ENCODE data around the gene RALA. TPM values are rescaled to one million over a fixed set of nuclear protein-coding genes. Genes with fewer than 3 reads are reported as not detected.

The RALA gene
- total and polyA plus RNA-seq, 12 donors: 15.4 to 58.6 (median 30.4) TPM

DNA sequence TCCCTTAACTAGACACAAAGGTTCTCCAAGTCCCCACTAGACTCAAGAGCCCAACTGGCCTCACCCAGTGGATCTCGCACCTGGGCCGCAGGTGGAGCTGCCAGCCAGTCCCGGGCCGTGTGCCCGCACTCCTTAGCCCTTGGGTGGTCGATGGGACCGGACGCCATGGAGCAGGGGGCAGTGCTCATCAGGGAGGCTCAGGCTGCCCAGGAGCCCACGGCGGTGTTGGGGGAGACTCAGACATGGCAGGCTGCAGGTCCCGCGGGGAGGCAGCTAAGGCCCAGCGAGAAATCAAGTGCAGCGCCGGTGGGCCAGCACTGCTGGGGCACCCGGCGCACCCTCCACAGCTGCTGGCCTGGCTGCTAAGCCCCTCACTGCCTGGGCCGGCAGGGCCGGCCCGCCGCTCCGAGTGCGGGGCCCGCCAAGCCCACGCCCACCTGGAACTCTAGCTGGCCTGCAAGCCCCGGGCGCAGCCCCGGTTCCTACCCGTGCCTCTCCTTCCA, 130.5 kb downstream of the RALA start:
- TF ChIP-seq POLR2A (IDR thresholded peaks at IDR 0.05): no peak
- TF ChIP-seq, protein P1, sequence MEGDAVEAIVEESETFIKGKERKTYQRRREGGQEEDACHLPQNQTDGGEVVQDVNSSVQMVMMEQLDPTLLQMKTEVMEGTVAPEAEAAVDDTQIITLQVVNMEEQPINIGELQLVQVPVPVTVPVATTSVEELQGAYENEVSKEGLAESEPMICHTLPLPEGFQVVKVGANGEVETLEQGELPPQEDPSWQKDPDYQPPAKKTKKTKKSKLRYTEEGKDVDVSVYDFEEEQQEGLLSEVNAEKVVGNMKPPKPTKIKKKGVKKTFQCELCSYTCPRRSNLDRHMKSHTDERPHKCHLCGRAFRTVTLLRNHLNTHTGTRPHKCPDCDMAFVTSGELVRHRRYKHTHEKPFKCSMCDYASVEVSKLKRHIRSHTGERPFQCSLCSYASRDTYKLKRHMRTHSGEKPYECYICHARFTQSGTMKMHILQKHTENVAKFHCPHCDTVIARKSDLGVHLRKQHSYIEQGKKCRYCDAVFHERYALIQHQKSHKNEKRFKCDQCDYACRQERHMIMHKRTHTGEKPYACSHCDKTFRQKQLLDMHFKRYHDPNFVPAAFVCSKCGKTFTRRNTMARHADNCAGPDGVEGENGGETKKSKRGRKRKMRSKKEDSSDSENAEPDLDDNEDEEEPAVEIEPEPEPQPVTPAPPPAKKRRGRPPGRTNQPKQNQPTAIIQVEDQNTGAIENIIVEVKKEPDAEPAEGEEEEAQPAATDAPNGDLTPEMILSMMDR (IDR thresholded peaks at IDR 0.05): no peak
- no peaks in the 10 kb centered on the region for H3K36me3 ChIP-seq (replicated peaks in 1 of 2)
- no peak overlapping the region for H3K4me3 ChIP-seq
- H3K9me3 ChIP-seq (replicated peaks in 1 of 3): no peaks in the 10 kb centered on the region
- no peak for DNase-seq
- no peaks in the 10 kb centered on the region for H3K27me3 ChIP-seq
- intact Hi-C loops (cut with DNase I): no loop called here
- H3K4me1 ChIP-seq (replicated peaks in 1 of 2): peaks cover 0 to 5% of the 10 kb centered on the region in 2 donors
- 91 to 100% (median 96%) methylated on average over 10 to 29 of the region's 29 CpGs for WGBS, 4 donors
- H3K27ac ChIP-seq: no peak overlapping the region

DNA sequence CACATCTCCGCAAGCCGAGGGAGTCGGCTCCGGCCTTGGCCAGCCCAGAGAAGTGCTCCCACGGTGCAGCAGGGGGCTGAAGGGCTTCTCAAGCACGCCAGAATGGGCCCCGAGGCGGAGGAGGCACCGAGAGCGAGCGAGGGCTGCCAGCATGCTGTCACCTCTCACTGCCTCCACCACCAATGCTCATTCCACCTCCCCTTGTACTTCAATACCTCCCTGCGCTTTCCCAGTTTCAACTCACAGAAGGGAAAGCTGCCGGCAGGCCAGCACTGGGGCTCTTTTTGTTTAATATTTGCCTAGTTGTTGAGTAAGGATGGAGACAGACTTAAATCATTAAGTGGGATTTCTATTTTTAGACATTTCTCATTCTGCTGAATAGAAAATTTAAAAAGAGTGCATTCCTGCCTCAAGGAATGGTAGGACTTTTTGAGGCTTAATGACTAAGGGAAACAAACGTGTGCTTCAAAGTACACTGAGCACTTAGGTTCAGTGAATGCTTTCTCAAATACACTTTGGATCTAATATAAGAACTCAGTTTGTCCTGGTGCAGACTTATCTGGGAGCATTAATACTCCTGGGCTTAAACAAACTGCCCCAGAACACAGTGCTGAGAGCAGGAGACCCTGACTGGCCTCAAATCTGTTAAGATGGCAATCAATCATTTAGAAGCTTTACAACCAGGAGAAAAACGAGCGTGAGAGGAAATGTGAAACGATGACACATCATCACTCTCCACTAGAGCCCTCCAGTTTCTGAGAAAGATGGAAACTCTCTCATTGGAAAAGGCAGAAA, 131.2 kb downstream of the RALA start:
- H3K4me3 ChIP-seq: no peak overlapping the region
- no peak overlapping the region for H3K27ac ChIP-seq
- no peaks in the 10 kb centered on the region for H3K27me3 ChIP-seq
- intact Hi-C loops (cut with DNase I): no loop called here
- peaks cover 0 to 5% of the 10 kb centered on the region in 2 donors for H3K4me1 ChIP-seq (replicated peaks in 1 of 2)
- TF ChIP-seq, protein P1 (IDR thresholded peaks at IDR 0.05): no peak
- TF ChIP-seq POLR2A (IDR thresholded peaks at IDR 0.05): no peak
- H3K9me3 ChIP-seq (replicated peaks in 1 of 3): no peaks in the 10 kb centered on the region
- no peak for DNase-seq
- H3K36me3 ChIP-seq (replicated peaks in 1 of 2): no peaks in the 10 kb centered on the region
- 63 to 74% (median 65%) methylated on average over 10 to 17 of the region's 17 CpGs for WGBS, 4 donors

DNA sequence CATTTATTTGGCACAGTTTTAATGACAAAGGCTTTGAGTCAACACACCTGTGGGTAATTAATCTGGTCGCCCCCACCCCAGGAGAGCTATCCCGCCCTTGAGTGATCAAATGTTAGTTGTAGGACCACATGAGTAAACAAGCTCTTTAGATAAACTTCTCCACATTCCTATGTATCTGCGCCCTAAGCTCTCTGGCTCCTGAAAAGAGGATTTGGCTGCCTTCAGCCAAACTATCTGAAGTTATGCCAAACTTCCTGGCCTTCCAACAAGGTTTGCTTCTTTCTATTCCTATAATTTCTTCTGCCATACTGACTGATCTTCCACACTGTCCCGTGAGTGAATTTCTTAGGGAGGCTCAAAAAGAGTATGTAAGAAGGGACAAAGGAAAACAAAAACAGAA, 134.2 kb downstream of the RALA start:
- intact Hi-C loops (cut with DNase I): no loop called here
- no peak for DNase-seq
- H3K9me3 ChIP-seq (replicated peaks in 1 of 3): no peaks in the 10 kb centered on the region
- H3K4me3 ChIP-seq: no peak overlapping the region
- H3K27me3 ChIP-seq: no peaks in the 10 kb centered on the region
- 74 to 96% (median 86%) methylated on average over 4 of the region's 4 CpGs for WGBS, 4 donors
- no peaks in the 10 kb centered on the region for H3K36me3 ChIP-seq (replicated peaks in 1 of 2)
- no peak overlapping the region for H3K27ac ChIP-seq
- TF ChIP-seq, protein P1 (IDR thresholded peaks at IDR 0.05): no peak
- peaks cover 0 to 5% of the 10 kb centered on the region in 2 donors for H3K4me1 ChIP-seq (replicated peaks in 1 of 2)

Other genes starting within 250 kb of the RALA start
- 10 to 100 TPM; 11.1 to 46.7 (median 22.2) TPM for gene YAE1, start 57.2 kb upstream of the RALA start, total RNA-seq
- gene YAE1, start 57.2 kb upstream of the RALA start, polyA plus RNA-seq: 10 to 100 TPM; 43.1 to 77.2 (median 51.1) TPM